Inflammatory macrophage (primary cell): ENCODE results near the gene TRIM43B.
"Not testable (repeated sequence)": the region's sequence is repeated elsewhere in the genome, so short reads cannot be mapped to it uniquely, and the experiment has no call there.

ENCODE experiments used
- DNase-seq, 2 donors: peaks; one replicate each; pipeline ENCODE4 v3.0.0-alpha.2; 2020 to 2022

The TRIM43B gene

GRCh38 chr2:95433373-95433772, 51.2 kb downstream of the TRIM43B start:
- not testable (repeated sequence) for DNase-seq

GRCh38 chr2:95429748-95430467, 54.6 kb downstream of the TRIM43B start:
- DNase-seq: not testable (repeated sequence)

GRCh38 chr2:95427196-95427867, 57.2 kb downstream of the TRIM43B start:
- DNase-seq: not testable (repeated sequence)
